Measurements from ENCODE around the gene UCHL1. TPM values are rescaled to one million over a fixed set of nuclear protein-coding genes. Genes with fewer than 3 reads are reported as not detected.
"Not testable (repeated sequence)": the region's sequence is repeated elsewhere in the genome, so short reads cannot be mapped to it uniquely, and the experiment has no call there.

UCHL1 gene
- total RNA-seq, 4 donors from 2014 or later: 14.6 to 202 (median 35.6) TPM

GRCh38 chr4:41308398-41308797, 51.7 kb downstream of the UCHL1 start:
- no peaks in the 10 kb centered on the region for H3K36me3 ChIP-seq
- H3K4me1 ChIP-seq: no peaks in the 10 kb centered on the region
- H3K27ac ChIP-seq: no peak overlapping the region
- no peak for TF ChIP-seq POLR2AphosphoS5 (IDR thresholded peaks at IDR 0.05)
- TF ChIP-seq, protein P1, sequence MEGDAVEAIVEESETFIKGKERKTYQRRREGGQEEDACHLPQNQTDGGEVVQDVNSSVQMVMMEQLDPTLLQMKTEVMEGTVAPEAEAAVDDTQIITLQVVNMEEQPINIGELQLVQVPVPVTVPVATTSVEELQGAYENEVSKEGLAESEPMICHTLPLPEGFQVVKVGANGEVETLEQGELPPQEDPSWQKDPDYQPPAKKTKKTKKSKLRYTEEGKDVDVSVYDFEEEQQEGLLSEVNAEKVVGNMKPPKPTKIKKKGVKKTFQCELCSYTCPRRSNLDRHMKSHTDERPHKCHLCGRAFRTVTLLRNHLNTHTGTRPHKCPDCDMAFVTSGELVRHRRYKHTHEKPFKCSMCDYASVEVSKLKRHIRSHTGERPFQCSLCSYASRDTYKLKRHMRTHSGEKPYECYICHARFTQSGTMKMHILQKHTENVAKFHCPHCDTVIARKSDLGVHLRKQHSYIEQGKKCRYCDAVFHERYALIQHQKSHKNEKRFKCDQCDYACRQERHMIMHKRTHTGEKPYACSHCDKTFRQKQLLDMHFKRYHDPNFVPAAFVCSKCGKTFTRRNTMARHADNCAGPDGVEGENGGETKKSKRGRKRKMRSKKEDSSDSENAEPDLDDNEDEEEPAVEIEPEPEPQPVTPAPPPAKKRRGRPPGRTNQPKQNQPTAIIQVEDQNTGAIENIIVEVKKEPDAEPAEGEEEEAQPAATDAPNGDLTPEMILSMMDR (IDR thresholded peaks at IDR 0.05): no peak
- TF ChIP-seq POLR2A (IDR thresholded peaks at IDR 0.05): no peak
- no peak for TF ChIP-seq EP300 (IDR thresholded peaks at IDR 0.05; ENCODE audit: low read depth)
- intact Hi-C loops (cut with DNase I; ENCODE audit: low total_unique reads): no loop called here
- DNase-seq: no peak
- no peaks in the 10 kb centered on the region for H3K9me3 ChIP-seq
- in situ Hi-C loops (cut with MboI; ENCODE audit: low pct_ligation_motif_present in 1 of 4, low pct_unique_long_range_greater_than_20kb in 1 of 4, low sequenced_read_pairs in 3 of 4): no loop called here
- no peaks in the 10 kb centered on the region for H3K27me3 ChIP-seq
- H3K4me3 ChIP-seq: no peak overlapping the region
- 44 to 73% methylated on average over 2 of the region's 2 CpGs for WGBS, 2 donors (ENCODE audit: low coverage in 1 of 2)

- intact Hi-C loops (cut with DNase I; ENCODE audit: low total_unique reads); H3K4me3 ChIP-seq; H3K9me3 ChIP-seq; H3K36me3 ChIP-seq; H3K27ac ChIP-seq; H3K4me1 ChIP-seq; DNase-seq; H3K27me3 ChIP-seq; in situ Hi-C loops (cut with MboI; ENCODE audit: low pct_ligation_motif_present in 1 of 4, low pct_unique_long_range_greater_than_20kb in 1 of 4, low sequenced_read_pairs in 3 of 4): not testable (repeated sequence)
- 98% methylated on average over 14 of the region's 14 CpGs; no CpG with 5 or more reads in 1 of the 2 donors for WGBS, 2 donors (ENCODE audit: low coverage in 1 of 2)
Observed at GRCh38 chr4:41315426-41315825, 58.7 kb downstream of the UCHL1 start.

DNA sequence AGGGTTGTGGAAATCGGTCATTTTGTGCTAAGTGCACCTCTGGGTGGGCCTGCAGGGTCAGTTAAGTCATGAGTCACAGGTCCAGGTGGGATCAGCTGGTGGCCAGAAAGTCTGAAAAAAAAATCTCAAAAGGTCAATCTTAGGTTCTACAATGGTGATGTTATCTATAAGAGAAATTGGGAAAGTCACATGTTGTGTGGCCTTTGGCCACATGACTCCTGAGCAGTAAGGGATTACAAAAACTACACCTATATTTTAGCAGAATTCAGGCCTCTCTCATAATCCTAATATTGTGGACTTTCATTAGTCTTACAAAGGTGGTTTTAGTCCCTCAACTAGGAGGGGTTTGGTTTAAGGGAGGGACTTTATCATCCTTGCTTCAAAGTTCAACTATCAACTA, 59.1 kb downstream of the UCHL1 start:
- H3K9me3 ChIP-seq: no peaks in the 10 kb centered on the region
- 82% methylated on average over 1 of the region's 1 CpG; no CpG with 5 or more reads in 1 of the 2 donors for WGBS, 2 donors (ENCODE audit: low coverage in 1 of 2)
- no peaks in the 10 kb centered on the region for H3K27me3 ChIP-seq
- H3K4me1 ChIP-seq: no peaks in the 10 kb centered on the region
- H3K36me3 ChIP-seq: no peaks in the 10 kb centered on the region
- no peak overlapping the region for H3K27ac ChIP-seq
- no peak for DNase-seq
- H3K4me3 ChIP-seq: no peak overlapping the region
- TF ChIP-seq, protein P1 (IDR thresholded peaks at IDR 0.05): no peak
- TF ChIP-seq POLR2AphosphoS5 (IDR thresholded peaks at IDR 0.05) (no peak), POLR2A (IDR thresholded peaks at IDR 0.05) (no peak), EP300 (IDR thresholded peaks at IDR 0.05; ENCODE audit: low read depth) (no peak)
- in situ Hi-C loops (cut with MboI; ENCODE audit: low pct_ligation_motif_present in 1 of 4, low pct_unique_long_range_greater_than_20kb in 1 of 4, low sequenced_read_pairs in 3 of 4) (no loop called here), intact Hi-C loops (cut with DNase I; ENCODE audit: low total_unique reads) (no loop called here)

Small RNA genes lying within 50 kb of the gene (small RNA-seq; reads per million reads assigned to genes)
- gene RF00019: 0 reads per million in 4 donors

Other genes starting within 250 kb of the UCHL1 start
- gene APBB2, start 42.4 kb upstream of the UCHL1 start, total RNA-seq: 100 to 1,000 TPM in 2 of 4 donors, 10 to 100 TPM in 2; 37.1 to 138 (median 90.1) TPM